ENCODE results near the gene CCDC24.

Gene CCDC24

GRCh38 chr1:44000122-44000665 is 8.8 kb downstream of the CCDC24 start:
- no peak for DNase-seq

DNA sequence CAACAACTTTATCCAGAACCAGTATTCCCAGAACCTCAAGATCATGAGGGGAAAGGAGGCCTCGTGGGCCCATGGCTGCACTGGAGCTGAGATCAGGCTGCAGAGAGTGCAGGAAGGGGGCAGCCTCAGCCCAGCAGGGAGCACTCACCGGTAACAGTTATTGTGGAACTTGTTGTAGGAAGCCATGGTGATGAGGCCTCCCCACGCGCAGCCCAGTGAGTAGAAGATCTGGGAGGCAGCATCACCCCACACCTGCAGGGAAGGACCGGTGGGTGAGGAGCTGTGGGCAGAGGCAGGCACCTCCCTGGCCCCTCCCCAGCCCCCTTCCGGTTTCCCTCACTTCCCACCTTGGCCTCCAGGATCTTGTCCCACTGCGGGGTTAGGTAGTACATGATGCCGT is 10.8 kb downstream of the CCDC24 start:
- DNase-seq, result no peak

- DNase-seq, result no peak
Observed at GRCh38 chr1:44002606-44003157, 11.3 kb downstream of the CCDC24 start.

DNA sequence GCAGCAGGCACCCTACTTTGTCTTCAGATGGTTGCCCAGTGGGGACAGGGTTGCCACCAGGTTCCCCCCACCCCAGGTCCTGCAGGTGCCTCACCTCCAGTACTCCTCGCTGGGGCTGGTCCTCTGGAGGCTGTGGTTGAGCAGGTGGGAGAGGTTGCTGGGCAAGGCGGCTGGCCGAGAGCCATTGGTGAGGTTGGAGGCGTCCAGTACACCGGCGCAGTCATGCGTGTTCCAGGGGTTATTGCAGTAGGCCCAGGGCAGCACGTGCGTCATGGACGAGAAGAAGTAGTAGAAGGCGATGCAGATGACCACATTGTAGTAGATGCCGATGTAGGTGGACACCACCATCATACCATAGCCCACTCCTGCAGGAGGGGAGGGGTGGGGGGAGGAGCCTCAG is 16.9 kb downstream of the CCDC24 start:
- DNase-seq, result no peak

DNA sequence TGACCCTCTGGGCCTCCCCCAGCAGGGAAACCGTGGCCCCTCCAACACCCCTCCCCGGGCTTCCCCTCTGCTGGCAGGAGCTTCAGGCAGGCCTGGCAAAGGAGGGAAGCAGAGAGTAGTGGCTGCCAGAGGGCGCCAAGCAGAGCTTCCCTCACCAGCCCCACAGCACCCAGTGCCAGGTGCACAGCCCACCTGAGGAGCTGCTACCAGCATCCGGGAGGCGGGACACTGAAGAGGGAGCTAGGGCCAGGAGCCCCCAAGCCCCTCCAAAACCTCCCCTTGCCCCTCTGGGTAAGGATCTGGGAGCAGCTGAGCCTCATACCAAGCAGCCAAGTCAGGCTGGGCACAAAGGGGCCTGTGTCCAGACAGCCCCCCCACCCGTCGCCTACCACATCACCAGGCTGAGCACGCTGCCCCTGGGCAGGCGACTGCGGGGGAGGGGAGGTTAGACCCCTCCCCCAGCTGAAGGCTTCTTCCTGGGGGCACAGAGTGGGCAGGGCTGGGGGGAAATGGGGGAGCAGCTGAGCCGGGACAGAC is 19.6 kb downstream of the CCDC24 start:
- DNase-seq, result no peak

DNA sequence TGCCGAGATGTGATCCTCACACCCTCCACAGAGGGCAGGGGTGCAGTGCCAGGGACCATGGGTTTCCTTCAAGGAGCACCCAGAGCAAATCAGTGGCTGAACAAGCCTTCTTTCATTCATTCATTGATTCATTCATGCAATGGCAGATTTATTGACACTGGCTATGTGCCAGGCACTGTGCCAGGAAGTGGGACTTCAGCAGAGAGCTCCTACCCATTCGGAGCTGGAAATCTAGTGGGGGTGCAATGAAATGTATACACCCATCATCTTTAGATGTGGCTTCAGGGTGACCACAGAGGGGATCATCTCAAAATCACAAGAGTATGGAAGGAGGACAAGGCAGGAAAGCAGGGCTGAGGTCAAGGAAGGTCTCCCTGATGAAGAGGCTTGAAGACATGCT is 21.0 kb downstream of the CCDC24 start:
- no peak for DNase-seq

- peak; percentile 62 for DNase-seq
Observed at GRCh38 chr1:44012941-44013609, 21.7 kb downstream of the CCDC24 start.

- DNase-seq, result no peak
Observed at GRCh38 chr1:44013949-44014348, 22.6 kb downstream of the CCDC24 start.

GRCh38 chr1:44014365-44015104 is 23.1 kb downstream of the CCDC24 start:
- no peak for DNase-seq

- no peak for DNase-seq
Observed at GRCh38 chr1:44015206-44015605, 23.8 kb downstream of the CCDC24 start.

DNA sequence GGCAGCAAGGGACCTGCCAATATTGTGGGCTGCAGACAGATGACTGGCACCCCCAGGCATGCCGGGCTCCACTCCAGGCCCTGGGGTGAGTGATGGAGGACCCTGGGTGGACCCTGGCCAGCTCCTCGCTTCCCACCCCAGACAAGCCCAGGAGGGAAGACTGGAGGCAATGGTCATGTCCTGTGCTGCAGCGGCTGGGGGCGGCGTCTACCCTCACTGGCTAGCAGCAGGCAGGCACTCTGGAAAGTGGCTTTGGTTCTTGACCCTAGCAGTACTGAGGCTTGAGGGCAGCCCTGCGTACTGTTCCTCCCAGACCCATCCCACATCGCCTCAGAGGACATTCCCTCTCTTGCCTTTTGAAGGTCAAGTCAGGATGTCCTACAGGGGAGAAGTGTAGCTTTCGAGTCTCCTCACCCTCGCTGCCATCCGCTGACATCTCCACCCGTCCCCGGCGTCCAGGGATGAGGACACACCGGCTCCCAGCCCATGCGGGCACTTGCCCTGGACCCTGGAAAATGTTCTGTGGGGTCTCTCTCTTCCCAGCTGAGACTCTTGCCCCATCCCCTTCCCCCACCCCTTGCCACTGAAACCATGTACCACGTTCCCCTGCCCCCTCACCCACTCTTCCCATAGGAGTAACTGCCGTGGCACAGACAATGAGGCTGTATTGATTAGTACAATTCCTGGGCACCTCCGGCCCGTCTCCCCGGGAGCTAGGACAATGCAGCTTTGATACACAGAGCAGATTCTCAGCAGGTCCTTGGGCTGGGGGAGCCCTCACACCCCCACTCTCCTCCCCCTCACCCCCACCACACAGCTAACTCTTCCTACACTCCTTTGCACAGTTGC is 24.9 kb downstream of the CCDC24 start:
- no peak for DNase-seq

DNA sequence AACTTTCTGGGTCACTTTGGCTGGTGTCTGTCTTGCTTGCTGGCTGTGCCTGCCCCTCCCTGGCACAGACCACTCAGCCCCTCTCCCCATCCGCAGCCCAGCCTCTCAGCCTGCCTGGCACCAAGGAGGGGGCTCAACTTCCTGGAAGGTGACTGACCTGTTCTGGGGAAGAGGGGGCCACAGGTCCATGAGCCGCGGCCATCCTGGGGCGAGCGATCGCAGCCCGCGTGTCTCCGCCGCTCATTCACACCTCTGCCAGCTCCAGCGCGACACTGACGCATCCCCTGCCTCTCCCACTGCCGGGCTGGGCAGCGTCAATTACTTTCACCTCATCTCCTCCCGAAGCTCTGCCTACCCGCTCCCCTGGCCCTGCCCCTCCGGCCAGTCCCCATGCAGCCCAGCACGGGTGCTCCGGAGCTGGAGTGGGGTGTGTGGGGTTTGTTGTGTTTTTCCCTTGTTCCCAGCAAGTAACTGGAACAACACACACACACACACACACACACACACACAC is 25.5 kb downstream of the CCDC24 start:
- no peak for DNase-seq

DNA sequence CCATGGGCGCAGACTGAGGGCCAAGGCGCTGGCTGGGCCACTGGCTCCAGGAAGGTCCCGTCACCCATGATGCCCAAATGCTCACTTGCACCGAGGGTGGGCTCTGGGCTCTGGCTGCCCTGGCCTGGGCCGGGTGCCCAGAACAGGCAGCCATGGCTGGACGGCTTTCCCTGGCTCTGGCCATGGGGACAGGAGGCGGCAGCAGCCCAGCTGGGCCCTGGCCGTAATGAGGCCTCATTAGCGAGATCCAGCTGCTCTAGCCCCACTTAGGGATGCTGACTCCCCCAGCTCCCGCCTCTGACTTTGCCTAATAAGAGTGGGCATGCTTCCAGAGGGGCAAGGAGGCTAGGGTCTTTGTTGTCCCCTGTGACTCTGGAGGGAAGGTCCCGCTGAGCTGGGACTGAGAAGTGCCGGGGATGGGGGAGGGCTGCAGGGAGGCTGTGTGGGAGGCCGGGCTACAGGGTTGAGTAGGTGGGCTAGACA is 28.1 kb downstream of the CCDC24 start:
- no peak for DNase-seq

GRCh38 chr1:44020464-44020863 is 29.1 kb downstream of the CCDC24 start:
- DNase-seq, result no peak

DNA sequence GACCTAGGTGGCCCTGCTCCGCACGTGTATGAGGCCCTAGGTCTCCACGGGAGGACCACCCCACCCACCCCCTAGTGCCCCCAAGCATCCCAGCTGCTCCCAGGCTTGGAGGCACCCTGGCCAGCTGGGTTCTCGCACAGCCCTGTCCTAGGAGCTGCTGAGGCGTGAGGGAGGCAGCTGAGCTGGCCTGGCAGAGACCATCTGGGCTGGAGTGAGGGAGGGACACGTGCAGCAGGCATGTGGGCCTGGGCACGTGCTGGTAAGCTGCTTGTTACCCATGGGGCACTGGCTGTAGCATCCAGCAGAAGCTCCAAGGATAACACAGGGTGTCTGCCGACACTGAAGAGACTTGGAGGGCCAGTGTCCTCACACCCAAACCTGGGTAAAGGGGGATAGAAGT is 29.8 kb downstream of the CCDC24 start:
- no peak for DNase-seq

DNA sequence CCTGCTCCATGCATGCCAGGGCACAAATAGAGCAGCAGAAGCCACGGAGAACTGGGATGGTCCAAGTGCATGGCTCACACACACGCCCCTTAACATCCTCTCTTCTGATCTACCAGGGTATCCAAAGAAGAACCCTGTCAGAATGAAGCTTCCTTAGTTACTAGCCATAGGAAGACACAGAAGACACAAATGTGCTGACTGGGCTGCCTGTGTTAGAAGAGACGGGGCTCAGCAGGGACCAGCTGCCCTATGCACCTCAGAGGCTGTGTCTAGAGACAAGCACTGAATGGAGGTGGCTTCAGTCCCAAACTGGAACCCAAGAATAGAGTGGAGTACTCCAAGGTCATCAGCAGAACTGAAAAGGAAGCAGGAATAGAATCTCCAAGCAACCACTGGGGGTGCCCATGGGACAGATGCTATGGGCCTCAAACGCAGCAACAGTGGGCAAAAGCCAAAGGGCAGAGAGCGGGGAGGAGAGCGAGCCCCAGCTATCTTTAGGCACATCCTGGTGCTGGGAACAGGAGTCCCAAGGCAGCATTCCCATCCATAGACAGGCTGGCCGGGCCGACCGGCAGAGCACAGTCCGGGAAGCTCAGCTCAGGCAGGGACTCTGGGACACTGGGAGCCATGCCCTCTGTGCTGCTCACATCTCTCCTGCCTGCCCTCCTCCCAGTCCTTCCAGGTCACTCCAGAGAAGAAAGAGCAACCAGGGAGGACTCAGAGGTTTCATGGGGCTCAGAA is 30.4 kb downstream of the CCDC24 start:
- no peak for DNase-seq

- DNase-seq, result no peak
Observed at GRCh38 chr1:44024031-44024902, 32.9 kb downstream of the CCDC24 start.

GRCh38 chr1:44024903-44025525 is 33.6 kb downstream of the CCDC24 start:
- DNase-seq, result no peak

DNA sequence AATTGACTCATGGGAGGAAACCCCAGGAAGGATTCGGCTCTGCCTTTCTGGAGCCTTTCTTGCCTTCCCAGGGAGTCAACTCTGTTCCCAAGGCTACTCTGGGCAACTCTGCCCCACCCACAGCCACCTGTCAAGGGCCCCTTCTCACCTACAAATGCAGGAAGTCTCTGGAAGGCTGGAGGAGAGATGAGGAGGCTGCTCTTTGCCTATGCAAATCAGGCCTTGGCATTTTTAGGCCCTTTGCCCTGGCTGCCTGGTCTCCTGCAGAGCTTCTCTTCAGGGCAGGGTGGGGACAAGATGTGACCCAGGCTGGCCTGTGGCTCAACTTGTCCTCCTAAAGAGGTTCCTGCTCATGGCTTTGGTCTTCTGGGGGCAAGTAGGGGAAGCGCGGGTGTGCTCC is 34.4 kb downstream of the CCDC24 start:
- no peak for DNase-seq

DNA sequence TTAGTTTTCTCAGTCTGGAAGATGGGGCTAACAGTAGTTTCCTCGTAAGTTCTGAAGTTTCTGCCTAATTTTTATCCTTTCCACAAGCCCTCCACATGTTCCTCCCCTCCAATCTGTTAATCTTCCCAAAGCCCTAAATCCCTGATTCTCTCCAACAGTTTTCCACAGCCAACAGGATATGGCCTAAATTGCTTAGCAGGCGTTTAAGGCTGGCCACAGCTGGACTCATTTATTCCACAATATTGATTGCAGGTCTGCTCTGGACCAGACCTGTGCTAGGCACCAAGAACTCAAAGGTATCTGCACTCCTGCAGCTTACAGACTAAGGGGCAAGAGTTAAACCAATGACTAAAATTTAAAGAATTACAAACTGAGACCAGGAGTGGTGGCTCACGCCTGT is 35.9 kb downstream of the CCDC24 start:
- no peak for DNase-seq

All from GDM1 (cell line).